Measurements from ENCODE around the gene CDK14. TPM values are rescaled to one million over a fixed set of nuclear protein-coding genes. Genes with fewer than 3 reads are reported as not detected.

Gene CDK14
- total and polyA plus RNA-seq, 10 of the 15 experiments (the other 5 are each of a cell fraction or from before 2014, with no cell fraction given): 6.5 to 61.3 (median 24.2) TPM

DNA sequence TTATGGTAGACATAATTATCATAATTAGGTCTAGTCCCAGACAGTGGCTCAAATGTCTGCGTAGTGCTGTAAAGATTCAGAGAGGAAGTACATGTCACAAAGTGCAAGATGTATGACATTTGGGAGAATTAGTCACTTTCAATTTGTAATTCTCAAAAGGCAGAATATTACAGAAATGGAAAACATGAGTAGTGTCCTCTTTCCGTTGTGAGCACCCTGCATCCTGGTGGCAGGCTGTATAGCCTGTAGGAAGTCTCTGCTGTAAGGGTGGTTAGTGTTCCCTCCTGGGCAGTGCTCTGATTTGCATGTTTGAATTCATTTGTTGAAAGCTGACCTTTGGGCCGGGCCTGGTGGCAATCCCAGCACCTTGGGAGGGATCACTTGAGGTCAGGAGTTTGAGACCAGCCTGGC, 17.0 kb downstream of the CDK14 start (continued):
- TF ChIP-seq, protein P1, sequence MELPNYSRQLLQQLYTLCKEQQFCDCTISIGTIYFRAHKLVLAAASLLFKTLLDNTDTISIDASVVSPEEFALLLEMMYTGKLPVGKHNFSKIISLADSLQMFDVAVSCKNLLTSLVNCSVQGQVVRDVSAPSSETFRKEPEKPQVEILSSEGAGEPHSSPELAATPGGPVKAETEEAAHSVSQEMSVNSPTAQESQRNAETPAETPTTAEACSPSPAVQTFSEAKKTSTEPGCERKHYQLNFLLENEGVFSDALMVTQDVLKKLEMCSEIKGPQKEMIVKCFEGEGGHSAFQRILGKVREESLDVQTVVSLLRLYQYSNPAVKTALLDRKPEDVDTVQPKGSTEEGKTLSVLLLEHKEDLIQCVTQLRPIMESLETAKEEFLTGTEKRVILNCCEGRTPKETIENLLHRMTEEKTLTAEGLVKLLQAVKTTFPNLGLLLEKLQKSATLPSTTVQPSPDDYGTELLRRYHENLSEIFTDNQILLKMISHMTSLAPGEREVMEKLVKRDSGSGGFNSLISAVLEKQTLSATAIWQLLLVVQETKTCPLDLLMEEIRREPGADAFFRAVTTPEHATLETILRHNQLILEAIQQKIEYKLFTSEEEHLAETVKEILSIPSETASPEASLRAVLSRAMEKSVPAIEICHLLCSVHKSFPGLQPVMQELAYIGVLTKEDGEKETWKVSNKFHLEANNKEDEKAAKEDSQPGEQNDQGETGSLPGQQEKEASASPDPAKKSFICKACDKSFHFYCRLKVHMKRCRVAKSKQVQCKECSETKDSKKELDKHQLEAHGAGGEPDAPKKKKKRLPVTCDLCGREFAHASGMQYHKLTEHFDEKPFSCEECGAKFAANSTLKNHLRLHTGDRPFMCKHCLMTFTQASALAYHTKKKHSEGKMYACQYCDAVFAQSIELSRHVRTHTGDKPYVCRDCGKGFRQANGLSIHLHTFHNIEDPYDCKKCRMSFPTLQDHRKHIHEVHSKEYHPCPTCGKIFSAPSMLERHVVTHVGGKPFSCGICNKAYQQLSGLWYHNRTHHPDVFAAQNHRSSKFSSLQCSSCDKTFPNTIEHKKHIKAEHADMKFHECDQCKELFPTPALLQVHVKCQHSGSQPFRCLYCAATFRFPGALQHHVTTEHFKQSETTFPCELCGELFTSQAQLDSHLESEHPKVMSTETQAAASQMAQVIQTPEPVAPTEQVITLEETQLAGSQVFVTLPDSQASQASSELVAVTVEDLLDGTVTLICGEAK (IDR thresholded peaks at IDR 0.05; ENCODE audit: borderline replicate concordance): no peak
- TF ChIP-seq, protein P2, sequence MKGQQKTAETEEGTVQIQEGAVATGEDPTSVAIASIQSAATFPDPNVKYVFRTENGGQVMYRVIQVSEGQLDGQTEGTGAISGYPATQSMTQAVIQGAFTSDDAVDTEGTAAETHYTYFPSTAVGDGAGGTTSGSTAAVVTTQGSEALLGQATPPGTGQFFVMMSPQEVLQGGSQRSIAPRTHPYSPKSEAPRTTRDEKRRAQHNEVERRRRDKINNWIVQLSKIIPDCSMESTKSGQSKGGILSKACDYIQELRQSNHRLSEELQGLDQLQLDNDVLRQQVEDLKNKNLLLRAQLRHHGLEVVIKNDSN (IDR thresholded peaks at IDR 0.05; ENCODE audit: borderline replicate concordance, extremely low read length, insufficient read depth, low read depth, low read length): no peak
- TF ChIP-seq PAX8 (IDR thresholded peaks at IDR 0.05): no peak
- TF ChIP-seq LARP7 (IDR thresholded peaks at IDR 0.05): no peak
- no peak for TF ChIP-seq MYC (IDR thresholded peaks at IDR 0.05; ENCODE audit: insufficient read depth, insufficient read length, insufficient replicate concordance, low read length, severe bottlenecking)
- TF ChIP-seq ASH2L (IDR thresholded peaks at IDR 0.05; ENCODE audit: borderline replicate concordance, low read depth): no peak
- TF ChIP-seq, protein P3, sequence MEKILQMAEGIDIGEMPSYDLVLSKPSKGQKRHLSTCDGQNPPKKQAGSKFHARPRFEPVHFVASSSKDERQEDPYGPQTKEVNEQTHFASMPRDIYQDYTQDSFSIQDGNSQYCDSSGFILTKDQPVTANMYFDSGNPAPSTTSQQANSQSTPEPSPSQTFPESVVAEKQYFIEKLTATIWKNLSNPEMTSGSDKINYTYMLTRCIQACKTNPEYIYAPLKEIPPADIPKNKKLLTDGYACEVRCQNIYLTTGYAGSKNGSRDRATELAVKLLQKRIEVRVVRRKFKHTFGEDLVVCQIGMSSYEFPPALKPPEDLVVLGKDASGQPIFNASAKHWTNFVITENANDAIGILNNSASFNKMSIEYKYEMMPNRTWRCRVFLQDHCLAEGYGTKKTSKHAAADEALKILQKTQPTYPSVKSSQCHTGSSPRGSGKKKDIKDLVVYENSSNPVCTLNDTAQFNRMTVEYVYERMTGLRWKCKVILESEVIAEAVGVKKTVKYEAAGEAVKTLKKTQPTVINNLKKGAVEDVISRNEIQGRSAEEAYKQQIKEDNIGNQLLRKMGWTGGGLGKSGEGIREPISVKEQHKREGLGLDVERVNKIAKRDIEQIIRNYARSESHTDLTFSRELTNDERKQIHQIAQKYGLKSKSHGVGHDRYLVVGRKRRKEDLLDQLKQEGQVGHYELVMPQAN (conservative IDR thresholded peaks at IDR 0.05): no peak
- TF ChIP-seq ZSCAN29 (IDR thresholded peaks at IDR 0.05): no peak
- TF ChIP-seq, protein P4, sequence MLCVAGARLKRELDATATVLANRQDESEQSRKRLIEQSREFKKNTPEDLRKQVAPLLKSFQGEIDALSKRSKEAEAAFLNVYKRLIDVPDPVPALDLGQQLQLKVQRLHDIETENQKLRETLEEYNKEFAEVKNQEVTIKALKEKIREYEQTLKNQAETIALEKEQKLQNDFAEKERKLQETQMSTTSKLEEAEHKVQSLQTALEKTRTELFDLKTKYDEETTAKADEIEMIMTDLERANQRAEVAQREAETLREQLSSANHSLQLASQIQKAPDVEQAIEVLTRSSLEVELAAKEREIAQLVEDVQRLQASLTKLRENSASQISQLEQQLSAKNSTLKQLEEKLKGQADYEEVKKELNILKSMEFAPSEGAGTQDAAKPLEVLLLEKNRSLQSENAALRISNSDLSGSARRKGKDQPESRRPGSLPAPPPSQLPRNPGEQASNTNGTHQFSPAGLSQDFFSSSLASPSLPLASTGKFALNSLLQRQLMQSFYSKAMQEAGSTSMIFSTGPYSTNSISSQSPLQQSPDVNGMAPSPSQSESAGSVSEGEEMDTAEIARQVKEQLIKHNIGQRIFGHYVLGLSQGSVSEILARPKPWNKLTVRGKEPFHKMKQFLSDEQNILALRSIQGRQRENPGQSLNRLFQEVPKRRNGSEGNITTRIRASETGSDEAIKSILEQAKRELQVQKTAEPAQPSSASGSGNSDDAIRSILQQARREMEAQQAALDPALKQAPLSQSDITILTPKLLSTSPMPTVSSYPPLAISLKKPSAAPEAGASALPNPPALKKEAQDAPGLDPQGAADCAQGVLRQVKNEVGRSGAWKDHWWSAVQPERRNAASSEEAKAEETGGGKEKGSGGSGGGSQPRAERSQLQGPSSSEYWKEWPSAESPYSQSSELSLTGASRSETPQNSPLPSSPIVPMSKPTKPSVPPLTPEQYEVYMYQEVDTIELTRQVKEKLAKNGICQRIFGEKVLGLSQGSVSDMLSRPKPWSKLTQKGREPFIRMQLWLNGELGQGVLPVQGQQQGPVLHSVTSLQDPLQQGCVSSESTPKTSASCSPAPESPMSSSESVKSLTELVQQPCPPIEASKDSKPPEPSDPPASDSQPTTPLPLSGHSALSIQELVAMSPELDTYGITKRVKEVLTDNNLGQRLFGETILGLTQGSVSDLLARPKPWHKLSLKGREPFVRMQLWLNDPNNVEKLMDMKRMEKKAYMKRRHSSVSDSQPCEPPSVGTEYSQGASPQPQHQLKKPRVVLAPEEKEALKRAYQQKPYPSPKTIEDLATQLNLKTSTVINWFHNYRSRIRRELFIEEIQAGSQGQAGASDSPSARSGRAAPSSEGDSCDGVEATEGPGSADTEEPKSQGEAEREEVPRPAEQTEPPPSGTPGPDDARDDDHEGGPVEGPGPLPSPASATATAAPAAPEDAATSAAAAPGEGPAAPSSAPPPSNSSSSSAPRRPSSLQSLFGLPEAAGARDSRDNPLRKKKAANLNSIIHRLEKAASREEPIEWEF (IDR thresholded peaks at IDR 0.05; ENCODE audit: insufficient replicate concordance, low read depth, low read length): no peak
- no peak; a peak in 1 of 4 replicates for TF ChIP-seq BHLHE40 (IDR thresholded peaks at IDR 0.05; ENCODE audit: borderline replicate concordance in 1 of 2, low read depth in 2 of 2, low read length in 1 of 2)
- TF ChIP-seq NFIC (IDR thresholded peaks at IDR 0.05; ENCODE audit: low read depth, low read length): peak; percentile 80; the same call in 1 of the 2 replicates
- TF ChIP-seq, protein P5, sequence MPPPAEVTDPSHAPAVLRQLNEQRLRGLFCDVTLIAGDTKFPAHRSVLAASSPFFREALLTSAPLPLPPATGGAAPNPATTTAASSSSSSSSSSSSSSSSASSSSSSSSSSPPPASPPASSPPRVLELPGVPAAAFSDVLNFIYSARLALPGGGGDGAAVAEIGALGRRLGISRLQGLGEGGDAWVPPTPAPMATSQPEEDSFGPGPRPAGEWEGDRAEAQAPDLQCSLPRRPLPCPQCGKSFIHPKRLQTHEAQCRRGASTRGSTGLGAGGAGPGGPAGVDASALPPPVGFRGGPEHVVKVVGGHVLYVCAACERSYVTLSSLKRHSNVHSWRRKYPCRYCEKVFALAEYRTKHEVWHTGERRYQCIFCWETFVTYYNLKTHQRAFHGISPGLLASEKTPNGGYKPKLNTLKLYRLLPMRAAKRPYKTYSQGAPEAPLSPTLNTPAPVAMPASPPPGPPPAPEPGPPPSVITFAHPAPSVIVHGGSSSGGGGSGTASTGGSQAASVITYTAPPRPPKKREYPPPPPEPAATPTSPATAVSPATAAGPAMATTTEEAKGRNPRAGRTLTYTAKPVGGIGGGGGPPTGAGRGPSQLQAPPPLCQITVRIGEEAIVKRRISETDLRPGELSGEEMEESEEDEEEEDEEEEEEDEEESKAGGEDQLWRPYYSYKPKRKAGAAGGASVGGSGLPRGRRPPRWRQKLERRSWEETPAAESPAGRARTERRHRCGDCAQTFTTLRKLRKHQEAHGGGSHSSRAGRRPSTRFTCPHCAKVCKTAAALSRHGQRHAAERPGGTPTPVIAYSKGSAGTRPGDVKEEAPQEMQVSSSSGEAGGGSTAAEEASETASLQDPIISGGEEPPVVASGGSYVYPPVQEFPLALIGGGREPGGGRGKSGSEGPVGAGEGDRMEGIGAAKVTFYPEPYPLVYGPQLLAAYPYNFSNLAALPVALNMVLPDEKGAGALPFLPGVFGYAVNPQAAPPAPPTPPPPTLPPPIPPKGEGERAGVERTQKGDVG (CRISPR knock-in tag; IDR thresholded peaks at IDR 0.05): no peak
- no peak for TF ChIP-seq TCF3 (IDR thresholded peaks at IDR 0.05; ENCODE audit: borderline replicate concordance, insufficient read depth, low read depth, low read length)

Data from GM12878 (cell line).